Neural progenitor cell (in vitro differentiated cells): ENCODE data around the gene DLEC1.
"Not testable (repeated sequence)": the region's sequence is repeated elsewhere in the genome, so short reads cannot be mapped to it uniquely, and the experiment has no call there.

ENCODE experiments used
- EZH2 ChIP-seq: fragments of 200-600 bp; sonication (generic); IDR thresholded peaks from 2 replicates; pipeline ENCODE4 v1.6.1; 2017; ENCODE audit warnings: antibody characterized with exemption, mild to moderate bottlenecking, moderate library complexity
- TF ChIP-seq, protein P1 (sequence below): fragments of 200-600 bp; sonication (generic); IDR thresholded peaks from 2 replicates; pipeline ENCODE4 v1.5.1; 2017; ENCODE audit warnings: antibody characterized with exemption, mild to moderate bottlenecking

DNA sequence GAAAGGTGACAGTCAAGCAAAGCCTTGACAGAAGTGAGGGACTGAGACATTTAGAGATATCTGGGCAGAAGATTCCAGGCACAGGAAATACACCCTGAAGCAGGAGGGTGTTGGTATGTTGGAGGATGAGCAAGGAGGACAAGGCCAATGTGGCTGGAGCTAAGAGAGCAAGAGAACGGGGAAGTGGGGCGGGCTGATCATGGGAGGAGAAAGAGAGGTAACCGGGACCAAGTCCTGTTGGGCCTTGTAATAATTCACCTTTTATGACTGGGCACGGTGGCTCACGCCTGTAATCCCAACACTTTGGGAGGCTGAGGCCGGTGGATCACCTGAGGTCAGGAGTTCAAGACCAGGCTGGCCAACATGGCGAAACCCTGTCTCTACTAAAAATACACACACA, 5.4 kb upstream of the DLEC1 start:
- TF ChIP-seq, protein P1, sequence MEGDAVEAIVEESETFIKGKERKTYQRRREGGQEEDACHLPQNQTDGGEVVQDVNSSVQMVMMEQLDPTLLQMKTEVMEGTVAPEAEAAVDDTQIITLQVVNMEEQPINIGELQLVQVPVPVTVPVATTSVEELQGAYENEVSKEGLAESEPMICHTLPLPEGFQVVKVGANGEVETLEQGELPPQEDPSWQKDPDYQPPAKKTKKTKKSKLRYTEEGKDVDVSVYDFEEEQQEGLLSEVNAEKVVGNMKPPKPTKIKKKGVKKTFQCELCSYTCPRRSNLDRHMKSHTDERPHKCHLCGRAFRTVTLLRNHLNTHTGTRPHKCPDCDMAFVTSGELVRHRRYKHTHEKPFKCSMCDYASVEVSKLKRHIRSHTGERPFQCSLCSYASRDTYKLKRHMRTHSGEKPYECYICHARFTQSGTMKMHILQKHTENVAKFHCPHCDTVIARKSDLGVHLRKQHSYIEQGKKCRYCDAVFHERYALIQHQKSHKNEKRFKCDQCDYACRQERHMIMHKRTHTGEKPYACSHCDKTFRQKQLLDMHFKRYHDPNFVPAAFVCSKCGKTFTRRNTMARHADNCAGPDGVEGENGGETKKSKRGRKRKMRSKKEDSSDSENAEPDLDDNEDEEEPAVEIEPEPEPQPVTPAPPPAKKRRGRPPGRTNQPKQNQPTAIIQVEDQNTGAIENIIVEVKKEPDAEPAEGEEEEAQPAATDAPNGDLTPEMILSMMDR, result not testable (repeated sequence)
- not testable (repeated sequence) for TF ChIP-seq EZH2
